NCI-H748 (cell line): Measurements from ENCODE around the gene UTP4.

Source experiments
- DNase-seq: peaks from one replicate; lab custom pipeline; 2025; ENCODE audit not compliant: unreplicated experiment; lab: John Stamatoyannopoulos, UW

UTP4 gene

GRCh38 chr16:69201291-69201690 is 68.8 kb downstream of the UTP4 start:
- no peak for DNase-seq

GRCh38 chr16:69201787-69202186 is 69.3 kb downstream of the UTP4 start:
- no peak for DNase-seq

GRCh38 chr16:69204172-69204571 is 71.7 kb downstream of the UTP4 start:
- DNase-seq, result no peak

GRCh38 chr16:69209735-69210134 is 77.3 kb downstream of the UTP4 start:
- DNase-seq, result no peak

- DNase-seq, result no peak
Observed at GRCh38 chr16:69217433-69217832, 85.0 kb downstream of the UTP4 start.
